ENCODE measurements around the gene ZBTB20. TPM values are rescaled to one million over a fixed set of nuclear protein-coding genes. Genes with fewer than 3 reads are reported as not detected.
"Not testable (repeated sequence)": the region's sequence is repeated elsewhere in the genome, so short reads cannot be mapped to it uniquely, and the experiment has no call there.

ZBTB20 gene
- total RNA-seq, 1 experiment from 2014 or later, result 12.8 TPM

- Histone ChIP-seq H3K9me3 (no peaks in the 10 kb centered on the region), H3K4me1 (0 out of 2 replicates have a peak, but pooled peaks cover 4% of the 10 kb centered on the region), H3K27me3 (replicated peaks; ENCODE audit: control insufficient read depth, insufficient read depth, low read length) (no peaks in the 10 kb centered on the region), H3K4me3 (ENCODE audit: low read depth, low read length) (no peak overlapping the region), H3K36me3 (ENCODE audit: control insufficient read depth, insufficient read depth, low read length) (no peaks in the 10 kb centered on the region)
- ChIA-PET POLR2A (no interaction called here), CTCF (no interaction called here)
- peaks cover 7% of the 10 kb centered on the region for H3K4me1 Mint-ChIP-seq (ENCODE audit: low read depth, unreplicated experiment)
- no TSS peak for BruUV-seq (replicated peaks)
- peaks cover 14% of the 10 kb centered on the region for H3K36me3 Mint-ChIP-seq (ENCODE audit: insufficient read depth, unreplicated experiment)
- no peak overlapping the region for H3K4me3 Mint-ChIP-seq (ENCODE audit: unreplicated experiment)
- intact Hi-C loops (cut with micrococcal nuclease; ENCODE audit: unreplicated experiment), result no loop called here
- TF ChIP-seq CTCF (IDR thresholded peaks at IDR 0.05; ENCODE audit: insufficient read depth in 1 of 2, low read depth in 1 of 2, low read length in 1 of 2, severe bottlenecking in 1 of 2, unreplicated experiment in 1 of 2), result no peak
- no peak overlapping the region for H3K27ac Mint-ChIP-seq (ENCODE audit: unreplicated experiment)
- H3K9me3 Mint-ChIP-seq (ENCODE audit: unreplicated experiment), result no peaks in the 10 kb centered on the region
- no peak for DNase-seq
- no peaks in the 10 kb centered on the region for H3K27me3 Mint-ChIP-seq (ENCODE audit: insufficient read depth, unreplicated experiment)
These were observed 461.9 kb downstream of the ZBTB20 start for GRCh38 chr3:114685161-114685560.

GRCh38 chr3:114680299-114680698, 466.8 kb downstream of the ZBTB20 start:
- Histone ChIP-seq H3K9me3 (no peaks in the 10 kb centered on the region), H3K4me3 (ENCODE audit: low read depth, low read length) (no peak overlapping the region), H3K36me3 (ENCODE audit: control insufficient read depth, insufficient read depth, low read length) (no peaks in the 10 kb centered on the region), H3K27me3 (replicated peaks; ENCODE audit: control insufficient read depth, insufficient read depth, low read length) (no peaks in the 10 kb centered on the region), H3K4me1 (0 out of 2 replicates have a peak, but pooled peaks cover 4% of the 10 kb centered on the region)
- CTCF ChIA-PET, result no interaction called here
- no TSS peak for BruUV-seq (replicated peaks)
- POLR2A ChIA-PET, result interaction anchor here (0.7 kb wide), 1 partner anchor 10 kb away, joined by 4 read pairs; no protein-coding TSS in a partner anchor
- H3K9me3 Mint-ChIP-seq (ENCODE audit: unreplicated experiment), result peaks cover 11% of the 10 kb centered on the region
- TF ChIP-seq CTCF (IDR thresholded peaks at IDR 0.05; ENCODE audit: insufficient read depth in 1 of 2, low read depth in 1 of 2, low read length in 1 of 2, severe bottlenecking in 1 of 2, unreplicated experiment in 1 of 2), result no peak
- DNase-seq, result no peak
- no peak overlapping the region for H3K27ac Mint-ChIP-seq (ENCODE audit: unreplicated experiment)
- no peaks in the 10 kb centered on the region for H3K4me1 Mint-ChIP-seq (ENCODE audit: low read depth, unreplicated experiment)
- no peaks in the 10 kb centered on the region for H3K36me3 Mint-ChIP-seq (ENCODE audit: insufficient read depth, unreplicated experiment)
- no peaks in the 10 kb centered on the region for H3K27me3 Mint-ChIP-seq (ENCODE audit: insufficient read depth, unreplicated experiment)
- H3K4me3 Mint-ChIP-seq (ENCODE audit: unreplicated experiment), result no peak overlapping the region
- intact Hi-C loops (cut with micrococcal nuclease; ENCODE audit: unreplicated experiment), result no loop called here

DNA sequence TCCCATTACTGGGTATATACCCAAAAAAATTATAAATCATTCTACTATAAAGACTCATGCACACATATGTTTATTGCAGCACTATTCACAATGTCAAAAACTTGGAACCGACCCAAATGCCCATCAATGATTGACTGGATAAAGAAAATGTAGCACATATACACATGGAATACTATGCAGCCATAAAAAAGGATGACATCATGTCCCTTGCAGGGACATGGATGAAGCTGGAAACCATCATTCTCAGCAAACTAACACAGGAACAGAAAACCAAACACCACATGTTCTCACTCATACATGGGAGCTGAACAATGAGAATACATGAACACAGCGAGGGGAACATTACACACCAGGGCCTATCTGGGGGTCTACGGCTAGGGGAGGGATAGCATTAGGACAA, 467.3 kb downstream of the ZBTB20 start:
- CTCF ChIA-PET; H3K36me3 Mint-ChIP-seq (ENCODE audit: insufficient read depth, unreplicated experiment): not testable (repeated sequence)

DNA sequence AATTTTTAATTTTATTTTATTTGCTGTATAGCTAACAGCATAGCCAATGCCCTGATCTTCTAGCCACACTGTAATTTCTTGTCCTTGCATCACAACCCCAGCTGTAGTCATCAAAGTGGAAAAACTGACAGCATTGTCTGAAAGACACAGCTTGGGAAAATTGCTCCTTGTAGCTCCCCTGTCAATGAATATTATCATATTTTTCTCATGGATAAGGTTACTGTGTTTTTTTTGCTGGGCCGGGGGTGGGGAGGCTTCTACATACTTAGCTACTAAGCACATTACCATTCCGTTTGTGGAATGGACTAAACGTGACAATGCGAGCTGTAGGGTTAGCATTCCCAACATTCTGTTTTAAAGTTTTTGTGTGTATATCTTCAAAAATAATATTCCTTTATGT, 472.0 kb downstream of the ZBTB20 start:
- no peaks in the 10 kb centered on the region for H3K27me3 Mint-ChIP-seq (ENCODE audit: insufficient read depth, unreplicated experiment)
- H3K27ac Mint-ChIP-seq (ENCODE audit: unreplicated experiment), result no peak overlapping the region
- intact Hi-C loops (cut with micrococcal nuclease; ENCODE audit: unreplicated experiment), result no loop called here
- no peaks in the 10 kb centered on the region for H3K4me1 ChIP-seq
- no peak for DNase-seq
- no peaks in the 10 kb centered on the region for H3K9me3 ChIP-seq
- POLR2A ChIA-PET, result no interaction called here
- BruUV-seq (replicated peaks), result no TSS peak
- H3K4me3 ChIP-seq (ENCODE audit: low read depth, low read length), result no peak overlapping the region
- CTCF ChIA-PET, result no interaction called here
- no peaks in the 10 kb centered on the region for H3K36me3 ChIP-seq (ENCODE audit: control insufficient read depth, insufficient read depth, low read length)
- peaks cover 11% of the 10 kb centered on the region for H3K9me3 Mint-ChIP-seq (ENCODE audit: unreplicated experiment)
- no peaks in the 10 kb centered on the region for H3K4me1 Mint-ChIP-seq (ENCODE audit: low read depth, unreplicated experiment)
- H3K36me3 Mint-ChIP-seq (ENCODE audit: insufficient read depth, unreplicated experiment), result no peaks in the 10 kb centered on the region
- no peaks in the 10 kb centered on the region for H3K27me3 ChIP-seq (replicated peaks; ENCODE audit: control insufficient read depth, insufficient read depth, low read length)
- no peak for TF ChIP-seq CTCF (IDR thresholded peaks at IDR 0.05; ENCODE audit: insufficient read depth in 1 of 2, low read depth in 1 of 2, low read length in 1 of 2, severe bottlenecking in 1 of 2, unreplicated experiment in 1 of 2)
- no peak overlapping the region for H3K4me3 Mint-ChIP-seq (ENCODE audit: unreplicated experiment)

More for the DNA sequence above, 467.3 kb downstream of the ZBTB20 start:
- H3K9me3 Mint-ChIP-seq (ENCODE audit: unreplicated experiment), result peaks cover 11% of the 10 kb centered on the region
- DNase-seq; H3K9me3 ChIP-seq; H3K4me1 Mint-ChIP-seq (ENCODE audit: low read depth, unreplicated experiment); POLR2A ChIA-PET; H3K27ac Mint-ChIP-seq (ENCODE audit: unreplicated experiment); H3K27me3 Mint-ChIP-seq (ENCODE audit: insufficient read depth, unreplicated experiment); BruUV-seq (replicated peaks); H3K27me3 ChIP-seq (replicated peaks; ENCODE audit: control insufficient read depth, insufficient read depth, low read length); H3K4me3 Mint-ChIP-seq (ENCODE audit: unreplicated experiment); H3K4me1 ChIP-seq; H3K4me3 ChIP-seq (ENCODE audit: low read depth, low read length); H3K36me3 ChIP-seq (ENCODE audit: control insufficient read depth, insufficient read depth, low read length); intact Hi-C loops (cut with micrococcal nuclease; ENCODE audit: unreplicated experiment): not testable (repeated sequence)

All from Caco-2 (cell line).